HUDEP-2 (cell line): ENCODE results near the gene MAD2L2.

ENCODE experiments used
- DNase-seq, 76 experiments: peaks; one replicate each; lab custom pipeline; 2025; ENCODE audit not compliant: unreplicated experiment in 76 of 76; lab: John Stamatoyannopoulos, UW

Gene MAD2L2

DNA sequence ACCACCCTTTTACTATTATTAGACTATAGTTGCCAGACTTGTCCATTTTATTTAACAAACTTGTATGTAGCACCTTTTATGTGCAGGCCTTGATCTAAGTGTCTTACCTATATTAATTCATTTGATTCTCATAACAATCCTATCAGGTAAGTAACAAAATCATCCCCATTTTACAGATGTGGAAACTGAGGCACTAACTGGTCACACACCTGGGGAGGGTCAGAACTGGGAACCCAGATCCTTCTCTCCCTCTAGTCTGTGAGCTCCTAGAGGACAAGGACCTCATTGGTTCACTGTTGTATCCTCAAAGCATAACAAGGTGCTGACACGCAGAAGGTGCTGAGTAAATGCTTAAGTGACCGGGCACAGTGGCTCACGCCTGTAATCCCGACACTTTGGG lies 41.6 kb downstream of the MAD2L2 start:
- DNase-seq = no peak

- DNase-seq = no peak
These were observed 42.8 kb downstream of the MAD2L2 start for GRCh38 chr1:11638121-11638520.

GRCh38 chr1:11634365-11635192 lies 46.4 kb downstream of the MAD2L2 start:
- no peak for DNase-seq

- no peak for DNase-seq
These were observed 51.5 kb downstream of the MAD2L2 start for GRCh38 chr1:11629184-11630016.

- DNase-seq = no peak
These were observed 52.2 kb downstream of the MAD2L2 start for GRCh38 chr1:11628767-11629166.

GRCh38 chr1:11626551-11626950 lies 54.4 kb downstream of the MAD2L2 start:
- DNase-seq = no peak
